NCI-H146 treated with DMSO at 0.1 percent for 48 hours (cell line): ENCODE data around the gene CNR1.
"Not testable (repeated sequence)": the region's sequence is repeated elsewhere in the genome, so short reads cannot be mapped to it uniquely, and the experiment has no call there.

ENCODE experiments used
- DNase-seq: peaks from one replicate; lab custom pipeline; 2025; ENCODE audit not compliant: unreplicated experiment; lab: John Stamatoyannopoulos, UW

Gene CNR1

DNA sequence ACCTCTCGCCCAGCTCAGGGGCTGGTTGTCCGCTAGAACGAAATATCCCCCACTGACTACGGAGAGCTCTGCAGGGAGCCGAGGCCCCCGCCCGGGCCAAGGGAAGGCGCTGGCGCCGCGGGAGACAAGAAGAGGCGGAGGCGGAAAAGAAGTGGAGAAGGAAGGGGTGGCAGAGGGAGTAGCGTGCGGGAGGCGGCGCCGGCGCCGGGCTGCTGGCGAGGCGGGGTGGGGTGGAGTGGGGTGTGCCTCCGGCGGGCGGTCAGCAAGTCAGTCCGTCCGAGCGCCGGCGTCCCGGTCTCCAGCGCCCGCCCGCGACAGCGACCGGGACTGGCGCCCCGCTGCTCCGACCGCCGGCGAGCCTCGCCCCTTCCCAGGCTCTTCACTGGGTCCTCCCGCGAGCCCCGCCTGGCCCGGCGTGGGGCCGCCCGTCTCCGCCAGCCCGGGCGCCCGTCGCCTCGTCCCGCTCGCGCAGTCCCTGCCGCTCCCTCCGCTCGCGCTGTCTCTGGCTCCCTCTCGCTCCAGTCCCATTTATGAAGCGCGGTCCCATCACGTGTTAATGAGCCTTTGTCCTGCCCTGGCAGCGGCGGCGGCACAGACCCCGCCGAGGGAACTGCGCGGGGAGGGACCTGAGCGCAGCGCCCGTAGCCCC, at the start of gene CNR1:
CNR1 (minus strand) TSS at position 504 of the 649 bp plus-strand sequence. CDS start 21,073 bp downstream, outside the sequence.
- peak; percentile 14 for DNase-seq

DNA sequence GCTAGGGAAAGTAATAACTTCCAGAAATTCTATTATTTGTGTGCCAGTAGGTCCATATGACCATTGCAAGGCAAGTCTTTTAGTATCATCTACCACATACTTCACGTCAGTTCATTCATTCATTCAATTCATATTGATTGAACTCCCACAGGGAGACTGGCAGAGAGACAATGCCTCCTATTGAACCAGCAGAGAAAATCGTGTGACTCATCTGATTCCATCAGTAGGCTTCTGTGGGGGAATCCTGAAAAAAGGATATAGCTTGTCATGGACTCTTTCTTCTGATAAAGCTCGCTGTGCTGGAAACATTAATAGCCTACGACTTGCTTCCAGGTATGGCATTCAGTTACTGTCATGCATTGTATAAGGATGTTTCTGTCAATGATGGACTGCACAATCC, 45.3 kb upstream of the CNR1 start:
- no peak for DNase-seq

DNA sequence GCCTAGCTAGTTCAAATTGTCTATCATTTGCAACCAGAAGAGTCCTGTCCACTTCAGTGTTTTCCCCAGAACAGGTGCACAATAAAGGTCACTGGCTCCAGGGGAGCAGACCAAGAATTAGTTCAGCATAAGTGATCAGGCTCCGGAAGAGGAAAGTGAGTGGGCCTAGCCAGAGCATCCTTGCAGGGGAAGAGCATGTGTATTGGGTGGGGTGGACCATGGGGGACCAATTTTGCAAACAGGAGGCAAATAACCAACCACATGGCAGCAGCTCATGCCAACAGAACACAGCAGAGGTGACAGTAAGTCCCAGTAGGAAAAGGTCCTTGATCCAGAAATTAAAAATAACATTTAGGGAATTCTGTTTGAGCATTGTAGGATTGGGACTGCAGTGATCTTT, 43.2 kb upstream of the CNR1 start:
- no peak for DNase-seq

DNA sequence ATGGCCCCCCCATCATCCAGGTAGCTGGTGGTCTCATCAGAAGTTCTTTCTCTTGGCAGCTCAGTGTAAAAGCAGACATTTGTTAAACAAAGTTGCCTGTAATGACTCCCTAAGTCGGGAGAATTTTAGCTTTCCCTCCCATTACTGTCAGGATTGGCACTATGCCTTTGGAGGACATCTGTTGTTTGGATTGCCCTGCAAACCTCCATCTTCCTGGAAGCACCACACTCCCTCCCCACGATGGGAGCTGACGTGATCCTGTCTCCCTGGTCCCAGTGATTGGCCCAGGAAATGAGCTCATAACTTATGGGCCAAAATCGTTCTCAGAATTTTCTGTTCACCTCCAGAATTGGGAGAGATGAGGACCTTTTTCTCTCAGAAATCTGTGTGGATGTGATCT, 42.6 kb upstream of the CNR1 start:
- no peak for DNase-seq

DNA sequence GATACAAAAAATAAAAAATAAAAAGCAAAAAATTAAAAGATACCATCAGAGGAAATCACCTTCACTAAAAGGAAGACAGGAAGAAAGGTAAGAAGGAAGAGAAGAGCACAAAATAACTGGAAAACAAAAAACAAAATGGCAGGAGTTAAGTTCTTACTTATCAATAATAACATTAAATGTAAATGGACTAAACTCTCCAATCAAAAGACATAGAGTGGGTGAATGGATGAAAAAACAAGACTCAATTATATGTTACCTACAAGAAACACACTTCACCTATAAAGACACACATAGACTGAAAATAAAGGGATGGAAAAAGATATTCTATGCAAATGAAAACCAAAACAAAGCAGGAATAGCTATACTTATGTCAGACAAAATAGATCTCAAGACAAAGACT, 35.6 kb upstream of the CNR1 start:
- not testable (repeated sequence) for DNase-seq

DNA sequence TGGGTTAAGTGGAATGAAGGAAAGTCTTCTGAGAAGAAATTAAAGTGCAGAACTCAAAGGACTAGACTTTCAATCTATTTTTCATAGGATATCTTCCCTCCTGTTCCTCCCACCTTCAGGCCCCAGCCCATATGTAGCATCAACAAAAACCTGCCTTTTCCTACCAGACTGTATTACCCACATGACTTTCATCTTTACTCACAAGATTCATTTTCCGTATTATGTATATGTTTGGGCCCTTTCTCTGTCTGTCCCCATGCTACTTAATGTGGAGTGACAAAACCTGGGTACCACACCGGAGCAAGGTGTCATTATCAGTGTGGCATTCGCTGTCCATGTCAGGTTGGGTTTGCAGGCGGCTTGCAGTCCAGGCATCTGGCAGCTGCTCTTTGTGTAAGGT, 18.8 kb upstream of the CNR1 start:
- no peak for DNase-seq

DNA sequence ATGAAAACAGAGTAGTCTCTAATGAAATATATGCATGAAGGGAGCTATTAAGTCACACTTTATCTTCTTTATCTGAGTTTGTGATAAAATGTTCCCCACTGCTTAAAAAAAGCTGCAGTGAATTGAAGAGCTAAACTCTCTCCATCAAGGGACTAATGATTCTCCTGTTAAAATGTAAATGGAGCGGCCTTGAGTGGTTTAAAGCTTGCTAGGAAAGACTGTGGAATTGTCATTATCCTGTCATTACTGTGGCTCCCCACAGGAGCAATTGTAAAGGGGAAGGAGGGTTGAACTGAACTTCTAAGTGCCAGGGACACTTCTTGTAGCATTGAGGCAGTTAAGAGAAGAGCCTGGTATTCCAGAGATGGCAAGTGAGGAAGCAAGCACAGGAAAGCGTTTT, 17.3 kb upstream of the CNR1 start:
- DNase-seq, result no peak

GRCh38 chr6:88179692-88180091, 13.5 kb upstream of the CNR1 start:
- DNase-seq, result no peak

GRCh38 chr6:88177961-88178464, 11.9 kb upstream of the CNR1 start:
- DNase-seq, result no peak

DNA sequence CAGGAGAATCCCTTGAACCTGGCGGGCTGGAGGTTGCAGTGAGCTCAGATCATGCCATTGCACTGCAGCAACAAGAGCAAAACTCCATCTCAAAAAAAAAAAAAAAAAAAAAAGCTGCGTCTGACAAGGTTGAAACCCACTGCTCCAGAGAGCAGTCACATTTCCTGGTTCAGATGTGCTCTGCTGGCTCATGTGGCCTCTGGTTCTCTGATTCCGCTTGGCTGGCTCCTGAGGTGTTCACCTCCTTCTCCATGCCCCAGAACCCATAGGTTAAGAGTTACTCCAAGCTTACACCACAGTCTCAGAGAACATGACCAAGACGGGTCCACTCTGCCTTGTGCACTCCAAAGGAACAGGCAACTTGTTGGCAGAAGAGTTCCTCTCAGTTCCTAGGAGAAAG, 8.8 kb upstream of the CNR1 start:
- no peak for DNase-seq

GRCh38 chr6:88171312-88171711, 5.2 kb upstream of the CNR1 start:
- no peak for DNase-seq

- no peak for DNase-seq
These were observed 2.2 kb upstream of the CNR1 start for GRCh38 chr6:88168362-88168761.

GRCh38 chr6:88167352-88167937, 1.3 kb upstream of the CNR1 start:
- no peak for DNase-seq

GRCh38 chr6:88166493-88167351, 575 bp upstream of the CNR1 start:
- DNase-seq, result no peak

DNA sequence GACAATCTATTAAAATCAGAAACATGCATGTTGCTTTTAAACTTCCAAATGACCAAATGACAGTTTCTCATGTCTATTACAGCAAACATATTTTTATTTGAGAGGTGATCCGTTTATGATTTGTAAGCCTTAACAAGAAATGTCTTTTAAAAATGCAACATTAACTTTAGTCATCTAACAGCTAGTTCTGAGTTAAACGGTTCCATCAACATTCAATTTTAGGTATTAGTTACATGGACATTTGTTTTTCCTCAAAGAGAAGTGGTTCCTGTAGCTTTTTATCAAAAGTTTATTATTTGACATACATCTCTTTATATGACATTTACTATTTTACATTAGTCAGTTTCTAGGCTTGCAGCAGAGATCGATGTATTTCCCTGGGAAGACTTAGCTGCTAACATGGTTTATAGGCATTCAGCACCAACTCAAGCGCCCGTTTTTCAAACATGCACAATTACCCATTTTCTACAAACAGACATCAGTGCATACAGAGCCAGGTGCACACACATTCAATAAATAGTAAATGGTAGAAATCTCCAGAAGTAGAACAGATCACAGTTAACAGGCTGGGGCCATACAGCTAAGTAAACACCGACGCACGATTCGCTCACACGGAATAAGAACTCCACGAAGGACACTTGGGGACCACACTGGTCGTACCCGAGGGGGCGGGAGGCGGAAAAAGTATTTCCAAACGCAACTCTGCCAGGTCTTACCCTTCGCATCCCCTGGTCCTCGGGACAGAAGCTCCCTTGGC, 882 bp downstream of the CNR1 start:
- DNase-seq, result no peak

DNA sequence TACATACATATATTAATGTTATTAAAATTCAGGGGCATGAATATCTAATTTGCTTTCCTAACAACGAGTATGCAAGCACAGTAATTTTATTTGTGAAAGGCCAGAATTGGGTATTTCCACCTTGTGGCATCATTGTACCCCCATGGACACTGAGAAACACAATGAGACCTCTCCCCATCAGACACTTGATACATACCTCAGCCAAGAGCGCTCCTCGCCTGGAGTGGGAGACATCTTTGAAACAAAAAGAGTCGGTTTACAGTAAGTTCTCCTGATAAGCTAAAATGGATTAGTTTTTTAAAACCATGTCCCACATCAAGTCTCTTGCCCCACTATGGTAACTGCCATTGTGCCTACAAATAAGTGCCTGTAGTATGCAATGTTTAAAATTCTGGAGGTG, 2.1 kb downstream of the CNR1 start:
- no peak for DNase-seq

DNA sequence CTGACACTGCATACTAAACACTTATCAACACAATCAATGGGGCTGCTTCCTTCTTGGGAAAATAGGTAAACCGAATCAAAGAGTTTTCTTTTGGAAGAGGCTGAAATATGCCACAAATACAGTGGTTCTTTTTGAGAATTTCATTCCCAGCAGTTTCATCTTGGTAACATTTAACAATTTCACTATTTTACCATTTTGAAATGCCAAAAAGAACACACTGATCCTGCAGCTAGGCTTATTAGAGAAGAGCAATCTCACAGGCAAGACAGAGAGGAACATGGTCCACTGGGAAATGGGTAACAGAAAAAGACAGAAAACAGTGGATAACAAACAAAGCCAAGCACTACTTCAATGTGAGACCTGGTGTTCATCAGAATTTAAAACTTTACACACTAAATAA, 2.5 kb downstream of the CNR1 start:
- DNase-seq, result no peak

- no peak for DNase-seq
These were observed 4.2 kb downstream of the CNR1 start for GRCh38 chr6:88161940-88162339.

- DNase-seq, result no peak
These were observed 9.0 kb downstream of the CNR1 start for GRCh38 chr6:88157106-88157505.

GRCh38 chr6:88145298-88145963, 20.7 kb downstream of the CNR1 start:
- no peak for DNase-seq
